GM12892 (cell line): ENCODE measurements around the gene SVEP1.

ENCODE experiments used
- DNase-seq: peaks from one replicate; pipeline ENCODE4 v3.0.0; 2011; ENCODE audit not compliant: insufficient read length
- FAIRE-seq: peaks from 2 replicates; lab custom pipeline; 2011; peaks lifted over from hg19 to GRCh38; lab: Jason Lieb, UNC
- POLR2A ChIP-seq: IDR thresholded peaks from 2 replicates; pipeline ENCODE4 v1.6.1; 2011; ENCODE audit warnings: low read depth, low read length, control low read depth
- POLR2AphosphoS5 ChIP-seq: IDR thresholded peaks from 2 replicates; pipeline ENCODE4 v1.6.1; 2011; ENCODE audit warnings: low read depth, low read length, control low read depth
- TAF1 ChIP-seq: IDR thresholded peaks from 2 replicates; pipeline ENCODE4 v1.6.1; 2011; ENCODE audit warnings: low read depth, mild to moderate bottlenecking, control low read depth, low read length, borderline replicate concordance

Gene SVEP1

DNA sequence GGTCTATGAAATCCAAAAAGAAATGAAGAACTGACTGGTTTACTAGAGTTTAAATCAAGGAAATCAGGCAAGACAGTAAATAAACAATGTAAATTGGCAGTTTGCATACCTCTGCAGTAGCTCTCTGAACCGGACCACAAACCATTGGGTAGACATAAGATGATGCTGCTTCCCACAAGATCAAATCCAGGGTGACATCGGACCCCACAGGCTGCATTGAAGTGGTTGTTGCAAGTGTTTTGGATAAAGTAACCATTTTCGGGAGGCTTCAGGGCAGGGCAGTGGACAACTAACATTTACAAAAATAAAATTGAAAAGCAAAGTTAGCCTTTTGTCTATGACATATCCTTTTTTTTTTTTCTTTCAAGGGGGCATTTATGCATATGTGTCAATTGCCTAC lies 66.7 kb downstream of the SVEP1 start:
- TF ChIP-seq POLR2AphosphoS5 = no peak
- no peak for TF ChIP-seq TAF1
- no peak for TF ChIP-seq POLR2A
- DNase-seq = no peak
- no peak for FAIRE-seq

GRCh38 chr9:110509792-110510191 lies 69.7 kb downstream of the SVEP1 start:
- DNase-seq (no peak), FAIRE-seq (no peak)
- TF ChIP-seq POLR2A = no peak
- no peak for TF ChIP-seq POLR2AphosphoS5
- no peak for TF ChIP-seq TAF1

GRCh38 chr9:110502842-110503241 lies 76.7 kb downstream of the SVEP1 start:
- DNase-seq (no peak), FAIRE-seq (no peak)
- TF ChIP-seq POLR2A = no peak
- no peak for TF ChIP-seq TAF1
- no peak for TF ChIP-seq POLR2AphosphoS5

GRCh38 chr9:110499608-110500007 lies 79.9 kb downstream of the SVEP1 start:
- DNase-seq (no peak), FAIRE-seq (no peak)
- TF ChIP-seq POLR2AphosphoS5 = no peak
- TF ChIP-seq POLR2A = no peak
- no peak for TF ChIP-seq TAF1

GRCh38 chr9:110487196-110487595 lies 92.3 kb downstream of the SVEP1 start:
- no peak for FAIRE-seq
- TF ChIP-seq POLR2AphosphoS5 (no peak), POLR2A (no peak), TAF1 (no peak)
- no peak for DNase-seq

DNA sequence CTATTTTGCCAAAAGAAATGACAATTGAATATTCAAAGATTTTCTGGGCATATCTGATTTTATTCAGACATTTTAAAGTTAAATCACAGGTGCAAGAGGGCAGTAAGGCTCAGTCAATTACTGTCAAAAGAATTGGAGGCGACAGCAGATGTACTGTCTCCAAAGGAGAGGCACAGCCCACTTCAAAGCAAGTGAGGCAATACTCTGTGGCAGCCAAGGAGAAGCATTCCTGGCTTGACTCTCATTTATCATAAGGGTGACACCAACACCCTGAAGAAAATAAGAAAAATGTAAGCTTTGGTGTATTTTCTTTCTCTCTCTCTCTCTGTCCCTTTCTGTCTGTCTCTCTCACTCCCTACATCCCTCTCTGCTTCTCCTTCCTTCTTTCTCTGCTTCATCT lies 93.3 kb downstream of the SVEP1 start:
- FAIRE-seq (no peak), DNase-seq (no peak)

GRCh38 chr9:110479481-110479880 lies 100.1 kb downstream of the SVEP1 start:
- FAIRE-seq = no peak
- DNase-seq = no peak
- TF ChIP-seq TAF1 (no peak), POLR2AphosphoS5 (no peak), POLR2A (no peak)

More for the DNA sequence above, 93.3 kb downstream of the SVEP1 start:
- TF ChIP-seq POLR2AphosphoS5 = no peak
- no peak for TF ChIP-seq TAF1
- TF ChIP-seq POLR2A = no peak

GRCh38 chr9:110476251-110476650 lies 103.3 kb downstream of the SVEP1 start:
- FAIRE-seq (no peak), DNase-seq (no peak)
- no peak for TF ChIP-seq POLR2A
- no peak for TF ChIP-seq POLR2AphosphoS5
- TF ChIP-seq TAF1 = no peak

GRCh38 chr9:110472111-110472510 lies 107.4 kb downstream of the SVEP1 start:
- TF ChIP-seq TAF1 = no peak
- TF ChIP-seq POLR2AphosphoS5 = no peak
- no peak for TF ChIP-seq POLR2A
- DNase-seq (no peak), FAIRE-seq (no peak)

DNA sequence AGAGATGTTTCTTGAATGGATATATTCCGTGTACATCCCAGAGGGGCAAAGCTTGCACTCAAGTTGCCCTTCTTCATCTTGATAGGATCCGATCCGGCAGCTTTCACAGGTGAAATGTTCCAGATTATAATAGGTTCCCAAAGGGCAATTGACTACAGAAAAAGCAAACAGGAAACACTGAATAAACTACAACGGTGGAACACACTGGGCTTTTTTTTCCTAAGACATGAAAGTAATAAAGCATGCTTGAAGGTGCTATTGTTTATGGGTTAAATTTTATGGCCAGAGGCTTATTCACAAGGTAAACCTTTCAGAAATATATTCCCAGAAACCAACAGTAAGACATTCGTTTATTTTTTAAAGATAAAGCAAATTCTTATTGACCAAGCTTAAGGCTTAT lies 110.6 kb downstream of the SVEP1 start:
- no peak for FAIRE-seq
- TF ChIP-seq TAF1 (no peak), POLR2AphosphoS5 (no peak)
- DNase-seq = no peak

DNA sequence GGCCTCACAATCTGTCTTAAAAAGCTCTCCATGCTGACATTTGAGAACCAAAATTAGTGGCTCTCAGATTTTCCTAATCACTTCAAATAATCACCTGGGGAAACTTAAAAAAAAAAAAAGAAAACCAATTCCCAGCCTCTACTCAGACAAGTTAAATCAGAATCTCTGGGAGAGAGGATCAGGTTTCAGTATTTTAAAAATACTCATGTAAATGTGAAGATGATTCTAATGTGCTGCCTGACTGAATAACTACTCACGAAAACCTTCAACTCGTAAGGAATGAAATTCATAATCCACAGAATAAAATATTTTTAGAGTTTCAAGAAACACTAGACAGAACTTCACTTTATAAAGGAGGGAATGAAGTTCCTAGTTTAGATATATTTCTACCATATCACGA lies 114.4 kb downstream of the SVEP1 start:
- no peak for TF ChIP-seq TAF1
- TF ChIP-seq POLR2A = no peak
- TF ChIP-seq POLR2AphosphoS5 = no peak
- DNase-seq = no peak
- no peak for FAIRE-seq

DNA sequence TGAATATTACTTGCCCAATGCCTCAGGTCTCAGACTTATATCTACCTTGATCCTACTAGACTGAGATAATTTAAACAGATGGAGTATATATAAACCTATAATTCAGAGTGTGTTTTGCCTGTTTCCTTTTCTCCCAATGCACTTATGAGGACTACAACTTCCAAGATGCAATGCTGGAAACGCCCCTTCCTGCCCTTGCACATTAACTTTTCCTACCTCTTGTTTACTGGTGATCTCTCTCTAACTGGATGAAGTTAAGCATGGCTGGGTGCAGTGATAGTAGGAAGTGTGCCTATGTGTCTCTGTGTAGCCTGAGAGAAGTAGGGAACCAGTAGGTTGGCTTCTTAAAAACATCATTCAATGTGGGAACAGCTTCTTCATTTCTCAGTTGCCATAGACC lies 115.2 kb downstream of the SVEP1 start:
- TF ChIP-seq TAF1 = no peak
- DNase-seq = no peak
- no peak for FAIRE-seq

DNA sequence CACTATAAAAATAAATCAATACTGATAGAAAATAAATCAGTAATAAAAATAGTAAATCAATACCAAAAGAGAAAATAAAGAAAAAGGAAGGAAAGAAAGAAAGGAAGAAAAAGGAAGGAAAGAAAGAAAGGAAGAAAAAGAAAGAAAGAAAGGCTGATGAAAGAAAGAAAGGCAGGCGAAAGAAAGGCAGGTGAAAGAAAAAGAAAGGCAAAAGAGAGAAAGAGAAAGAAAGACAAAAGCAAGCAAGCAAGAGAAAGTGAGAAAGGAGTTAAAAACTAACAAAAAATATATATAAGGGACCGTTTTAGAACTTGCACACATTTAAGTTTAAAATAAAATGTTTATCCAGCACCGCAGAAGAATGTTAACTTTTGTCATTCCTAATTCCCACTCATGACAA lies 116.0 kb downstream of the SVEP1 start:
- FAIRE-seq = no peak
- no peak for DNase-seq
- TF ChIP-seq POLR2A (no peak), POLR2AphosphoS5 (no peak), TAF1 (no peak)

DNA sequence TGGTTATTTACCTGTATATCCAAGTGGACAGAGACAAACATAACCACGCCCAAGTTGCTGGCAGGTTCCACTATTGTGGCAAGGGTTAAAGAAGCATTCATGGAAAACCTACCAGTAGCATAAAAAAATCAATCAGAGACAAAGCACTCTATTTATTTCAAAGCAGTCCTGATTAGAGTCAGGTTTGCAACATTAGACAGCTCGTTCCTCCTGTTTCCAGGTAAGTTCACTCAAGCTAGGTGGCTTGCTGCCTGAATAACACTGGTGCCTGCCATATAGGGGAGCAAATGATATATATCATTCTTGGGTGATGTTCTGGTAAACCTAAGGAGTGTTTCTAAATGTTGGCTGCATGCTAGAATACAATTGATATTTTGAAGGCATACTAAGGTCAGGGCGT lies 122.3 kb downstream of the SVEP1 start:
- no peak for FAIRE-seq
- DNase-seq = no peak
- TF ChIP-seq POLR2AphosphoS5 (no peak), POLR2A (no peak), TAF1 (no peak)
